Activated T-cell treated with anti-CD3 and anti-CD28 coated beads for 1 hour (primary cell): ENCODE data around the gene STYXL1.
"Not testable (repeated sequence)": the region's sequence is repeated elsewhere in the genome, so short reads cannot be mapped to it uniquely, and the experiment has no call there.

ENCODE experiments used
- DNase-seq: peaks from one replicate; pipeline ENCODE4 v3.0.0-alpha.2; 2020; ENCODE audit warnings: low read depth

The STYXL1 gene

GRCh38 chr7:76065016-76065612 is 17.3 kb upstream of the STYXL1 start:
- DNase-seq: no peak

GRCh38 chr7:76064208-76064970 is 16.6 kb upstream of the STYXL1 start:
- no peak for DNase-seq

GRCh38 chr7:76063525-76063924 is 15.7 kb upstream of the STYXL1 start:
- no peak for DNase-seq

GRCh38 chr7:76063114-76063513 is 15.3 kb upstream of the STYXL1 start:
- DNase-seq: no peak

- DNase-seq: no peak
Measured at GRCh38 chr7:76062254-76062653, 14.5 kb upstream of the STYXL1 start.

- no peak for DNase-seq
Measured at GRCh38 chr7:76060842-76061241, 13.0 kb upstream of the STYXL1 start.

- DNase-seq: not testable (repeated sequence)
Measured at GRCh38 chr7:76058745-76059144, 10.9 kb upstream of the STYXL1 start.

GRCh38 chr7:76057813-76058145 is 10.0 kb upstream of the STYXL1 start:
- no peak for DNase-seq

- DNase-seq: no peak
Measured at GRCh38 chr7:76057103-76057812, 9.5 kb upstream of the STYXL1 start.

GRCh38 chr7:76056241-76056640 is 8.4 kb upstream of the STYXL1 start:
- no peak for DNase-seq

- no peak for DNase-seq
Measured at GRCh38 chr7:76054123-76055120, 6.6 kb upstream of the STYXL1 start.

- DNase-seq: no peak
Measured at GRCh38 chr7:76053461-76053860, 5.7 kb upstream of the STYXL1 start.

GRCh38 chr7:76052681-76053080 is 4.9 kb upstream of the STYXL1 start:
- DNase-seq: not testable (repeated sequence)

GRCh38 chr7:76051840-76052239 is 4.0 kb upstream of the STYXL1 start:
- no peak for DNase-seq

- no peak for DNase-seq
Measured at GRCh38 chr7:76050545-76050944, 2.7 kb upstream of the STYXL1 start.

- no peak for DNase-seq
Measured at GRCh38 chr7:76049295-76049694, 1.5 kb upstream of the STYXL1 start.

GRCh38 chr7:76048668-76048988 is 828 bp upstream of the STYXL1 start:
- no peak for DNase-seq

GRCh38 chr7:76047305-76047810 is 442 bp downstream of the STYXL1 start:
- no peak for DNase-seq

- DNase-seq: no peak
Measured at GRCh38 chr7:76044375-76044865, 3.4 kb downstream of the STYXL1 start.

GRCh38 chr7:76040126-76040525 is 7.7 kb downstream of the STYXL1 start:
- no peak for DNase-seq

- no peak for DNase-seq
Measured at GRCh38 chr7:76037310-76037709, 10.5 kb downstream of the STYXL1 start.

GRCh38 chr7:76031964-76032363 is 15.8 kb downstream of the STYXL1 start:
- no peak for DNase-seq
